C4-2B (cell line): ENCODE measurements around the gene KLF16.
A peak's percentile ranks its signal among the peaks of the same experiment; 100 is the strongest.

Source experiments
- CTCF ChIP-seq: fragments of 450-650 bp; conservative IDR thresholded peaks from 2 replicates; pipeline ENCODE4 v1.5.1; 2017; ENCODE audit warnings: mild to moderate bottlenecking
- ZFX ChIP-seq: fragments of 450-650 bp; IDR thresholded peaks from 2 replicates; pipeline ENCODE4 v1.6.1; 2017

- 0 out of 2 replicates have a peak, but pooled peaks have one; percentile 46 for TF ChIP-seq ZFX
- TF ChIP-seq CTCF, result no peak
Observed at GRCh38 chr19:1873524-1874473, 10.4 kb upstream of the KLF16 start.
